Measurements from ENCODE around the gene YTHDF1.

The YTHDF1 gene

GRCh38 chr20:63247671-63248228 is 31.8 kb upstream of the YTHDF1 start:
- DNase-seq, result no peak

- DNase-seq, result no peak
Measured at GRCh38 chr20:63246490-63247288, 30.8 kb upstream of the YTHDF1 start.

- no peak for DNase-seq
Measured at GRCh38 chr20:63244468-63244867, 28.5 kb upstream of the YTHDF1 start.

- no peak for DNase-seq
Measured at GRCh38 chr20:63243604-63244247, 27.8 kb upstream of the YTHDF1 start.

- DNase-seq, result no peak
Measured at GRCh38 chr20:63242736-63243135, 26.8 kb upstream of the YTHDF1 start.

DNA sequence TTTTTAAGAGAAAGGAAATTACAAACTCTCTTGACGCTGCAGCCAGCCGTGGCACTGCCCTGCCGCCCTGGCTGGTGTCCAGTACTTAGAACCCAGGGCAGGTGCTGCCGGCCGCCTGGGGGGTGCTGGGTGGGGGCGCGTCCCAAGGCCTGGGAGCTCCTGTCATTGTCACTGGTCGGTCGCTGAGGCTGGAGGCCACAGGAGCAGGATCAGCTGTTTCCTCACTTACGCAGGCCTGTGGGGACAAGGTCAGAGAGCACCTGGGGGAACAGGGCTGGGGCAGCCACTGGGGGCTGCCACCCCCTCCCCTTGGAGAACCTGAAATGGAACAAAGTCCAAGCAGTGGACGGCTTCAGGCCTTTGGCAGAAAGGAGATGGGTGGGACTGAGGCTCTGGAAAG is 25.3 kb upstream of the YTHDF1 start:
- DNase-seq, result no peak

DNA sequence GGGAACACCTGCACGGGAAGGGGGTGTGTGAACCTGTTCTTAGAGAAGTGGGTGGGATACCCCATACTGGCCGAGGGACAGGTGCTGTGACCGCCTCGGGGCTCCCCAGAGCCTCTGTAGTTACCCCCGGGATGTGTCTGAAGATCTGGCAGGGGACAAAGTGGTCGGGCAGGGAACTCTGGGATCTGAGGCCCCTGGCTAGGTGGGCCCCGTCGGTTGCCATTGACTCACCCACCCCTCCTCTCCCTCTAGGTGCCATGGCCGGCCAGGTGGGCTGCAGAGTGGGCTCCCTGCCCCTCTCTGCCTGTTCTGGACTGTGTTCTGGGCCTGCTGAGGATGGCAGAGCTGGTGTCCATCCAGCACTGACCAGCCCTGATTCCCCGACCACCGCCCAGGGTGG is 24.1 kb upstream of the YTHDF1 start:
- no peak for DNase-seq

GRCh38 chr20:63239431-63239830 is 23.5 kb upstream of the YTHDF1 start:
- no peak for DNase-seq

- DNase-seq, result no peak
Measured at GRCh38 chr20:63238514-63239125, 22.7 kb upstream of the YTHDF1 start.

GRCh38 chr20:63238031-63238430 is 22.1 kb upstream of the YTHDF1 start:
- DNase-seq, result no peak

GRCh38 chr20:63236116-63236837 is 20.3 kb upstream of the YTHDF1 start:
- no peak for DNase-seq

GRCh38 chr20:63235399-63235983 is 19.6 kb upstream of the YTHDF1 start, which contains the start of gene BIRC7:
Gene BIRC7, plus strand, starts transcription at chr20:63235905. Its CDS starts 192 bp downstream, at chr20:63236097.
- DNase-seq, result no peak

GRCh38 chr20:63234693-63235398 is 18.9 kb upstream of the YTHDF1 start:
- no peak for DNase-seq

DNA sequence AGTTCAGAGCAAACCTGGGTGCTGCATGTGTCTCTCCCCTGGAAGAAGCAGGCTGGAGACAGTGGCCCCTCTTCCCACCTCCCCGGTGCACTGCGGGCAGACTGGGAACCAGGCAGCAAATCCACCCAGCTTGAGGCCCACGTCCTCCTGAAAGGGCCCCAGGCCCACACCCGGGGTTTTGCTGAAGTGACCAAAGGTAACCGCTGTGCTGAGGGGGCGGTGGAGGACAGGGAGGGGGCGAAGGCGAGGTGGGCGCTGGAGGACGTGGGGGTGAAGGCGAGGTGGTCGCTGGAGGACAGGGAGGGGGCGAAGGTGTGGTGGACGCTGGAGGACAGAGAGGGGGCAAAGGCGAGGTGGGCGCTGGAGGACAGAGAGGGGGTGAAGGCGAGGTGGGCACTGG is 18.0 kb upstream of the YTHDF1 start:
- DNase-seq, result no peak

DNA sequence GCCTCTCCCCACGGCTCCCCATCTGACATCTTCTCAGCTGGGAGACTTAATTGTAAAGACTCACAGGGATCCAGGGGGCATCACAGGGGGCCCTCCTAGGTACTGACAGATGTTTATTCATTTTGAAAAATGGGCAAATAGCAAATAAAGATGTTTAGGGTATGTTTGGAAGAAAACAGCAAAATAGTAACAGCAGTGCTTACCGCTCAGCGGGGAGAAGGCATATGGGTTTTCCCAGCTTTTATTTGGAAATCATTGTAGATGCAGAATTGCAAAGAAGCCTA is 17.1 kb upstream of the YTHDF1 start:
- DNase-seq, result no peak

GRCh38 chr20:63232235-63233060 is 16.5 kb upstream of the YTHDF1 start:
- DNase-seq, result no peak

- DNase-seq, result no peak
Measured at GRCh38 chr20:63230800-63231268, 14.9 kb upstream of the YTHDF1 start.

GRCh38 chr20:63228806-63229205 is 12.9 kb upstream of the YTHDF1 start:
- no peak for DNase-seq

DNA sequence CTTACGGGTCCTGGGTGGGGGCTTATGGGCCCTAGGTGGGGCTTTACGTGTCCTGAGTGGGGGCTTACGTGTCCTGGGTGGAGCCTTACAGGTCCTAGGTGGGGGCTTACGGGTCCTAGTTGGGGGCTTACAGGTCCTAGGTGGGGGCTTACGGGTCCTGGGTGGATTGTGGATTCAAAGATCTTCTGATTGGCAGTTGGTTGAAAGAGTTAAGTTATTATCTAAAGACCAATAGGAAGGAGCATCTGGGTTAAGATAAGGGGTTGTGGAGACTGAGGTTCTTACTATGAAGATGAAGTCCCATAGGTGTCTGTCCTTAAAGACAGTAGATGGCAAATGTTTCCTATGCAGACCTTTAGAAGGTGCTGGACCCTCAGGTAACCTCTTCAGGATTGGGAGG is 11.3 kb upstream of the YTHDF1 start:
- DNase-seq, result no peak

DNA sequence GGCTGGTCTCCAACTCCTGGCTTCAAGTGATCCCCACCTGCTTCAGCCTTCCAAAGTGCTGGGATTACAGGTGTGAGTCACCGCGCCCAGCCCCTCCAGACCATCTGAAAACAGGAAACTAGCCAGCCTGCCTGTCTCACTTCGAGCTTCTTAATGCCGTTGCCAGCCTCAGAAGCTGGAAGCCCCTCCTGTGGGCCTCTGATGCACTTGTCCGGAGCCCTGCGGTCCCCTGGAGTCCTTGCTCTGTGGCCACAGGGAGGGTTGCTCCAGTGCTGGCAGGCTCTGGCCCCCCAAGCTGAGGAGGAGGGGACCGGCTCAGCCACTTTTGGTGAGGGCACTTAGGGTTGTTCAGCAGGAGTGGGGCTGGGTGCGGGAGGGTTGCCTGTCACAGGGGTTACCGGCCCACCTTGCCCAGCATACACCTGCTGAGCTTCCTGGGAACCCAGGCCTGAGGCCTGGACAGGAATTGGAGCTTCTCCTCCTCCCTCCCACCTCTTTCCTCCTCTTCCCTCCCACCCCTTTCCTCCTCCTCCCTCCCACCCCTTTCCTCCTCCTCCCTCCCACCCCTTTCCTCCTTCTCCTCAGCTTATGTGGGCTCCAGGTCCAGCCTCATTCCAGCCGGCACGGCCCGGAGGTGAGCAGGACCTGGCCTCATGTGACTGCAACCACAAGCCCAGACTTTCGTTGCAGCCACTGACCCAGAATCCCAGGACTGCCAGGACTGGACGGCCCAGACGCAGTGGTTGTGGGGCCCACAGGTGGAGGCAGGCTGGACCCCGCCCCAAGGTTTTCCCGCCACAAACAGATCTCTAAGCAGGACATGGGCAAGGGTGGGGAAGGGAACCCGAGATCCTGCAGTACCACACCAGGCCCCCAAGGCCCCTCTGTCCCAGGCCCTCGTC is 10.4 kb upstream of the YTHDF1 start:
- DNase-seq, result no peak

Data from NCI-H187 (cell line).